Endodermal cell (in vitro differentiated cells): ENCODE data around the gene PPM1M. TPM values are rescaled to one million over a fixed set of nuclear protein-coding genes. Genes with fewer than 3 reads are reported as not detected.

ENCODE experiments used
- DNase-seq: peaks from one replicate; pipeline ENCODE4 v3.0.0-alpha.2; 2017
- H3K27ac ChIP-seq: 2 replicates; pipeline ENCODE4 v1.5.1; 2013; ENCODE audit warnings: mild to moderate bottlenecking, low read depth, low read length, moderate library complexity
- H3K27me3 ChIP-seq: 2 replicates; pipeline ENCODE4 v1.6.1; 2013; ENCODE audit warnings: mild to moderate bottlenecking, low read length, moderate library complexity; ENCODE audit not compliant: insufficient read depth, control insufficient read depth, poor library complexity, severe bottlenecking
- H3K36me3 ChIP-seq: 2 replicates; pipeline ENCODE4 v1.7.0; 2013; ENCODE audit warnings: mild to moderate bottlenecking, low read length, moderate library complexity; ENCODE audit not compliant: control insufficient read depth, insufficient read depth
- H3K4me1 ChIP-seq: one replicate; pipeline ENCODE4 v1.7.0; 2013; ENCODE audit warnings: low read length; ENCODE audit not compliant: control insufficient read depth, insufficient read depth
- H3K4me3 ChIP-seq: 2 replicates; pipeline ENCODE4 v1.5.1; 2013; ENCODE audit warnings: mild to moderate bottlenecking, low read length, moderate library complexity
- H3K9ac ChIP-seq: 2 replicates; pipeline ENCODE4 v1.6.1; 2013; ENCODE audit warnings: mild to moderate bottlenecking, low read length, moderate library complexity; ENCODE audit not compliant: poor library complexity, severe bottlenecking; ENCODE audit errors: extremely low read depth
- H3K9me3 ChIP-seq: 2 replicates; pipeline ENCODE4 v1.6.1; 2013; ENCODE audit warnings: mild to moderate bottlenecking, low read length, moderate library complexity; ENCODE audit not compliant: control insufficient read depth
- H3K27ac Mint-ChIP-seq: 2 replicates; pipeline ENCODE4 v1.8.0; 2020; ENCODE audit warnings: mixed read lengths
- H3K27me3 Mint-ChIP-seq: 2 replicates; pipeline ENCODE4 v1.8.0; 2021; ENCODE audit warnings: mild to moderate bottlenecking, mixed read lengths; ENCODE audit not compliant: insufficient read depth
- H3K36me3 Mint-ChIP-seq: 2 replicates; pipeline ENCODE4 v1.8.0; 2020; ENCODE audit warnings: low read depth, mixed read lengths
- H3K4me1 Mint-ChIP-seq: 2 replicates; pipeline ENCODE4 v1.8.0; 2020; ENCODE audit warnings: mixed read lengths
- H3K4me3 Mint-ChIP-seq: 2 replicates; pipeline ENCODE4 v1.8.0; 2020; ENCODE audit warnings: mild to moderate bottlenecking, moderate library complexity, mixed read lengths
- H3K9me3 Mint-ChIP-seq: 2 replicates; pipeline ENCODE4 v1.8.0; 2020; ENCODE audit warnings: mild to moderate bottlenecking, mixed read lengths
- CTCF ChIP-seq: fragments of 200-600 bp; sonication (generic); conservative IDR thresholded peaks from 2 replicates; pipeline ENCODE4 v1.5.0; 2021; ENCODE audit warnings: antibody characterized with exemption, mild to moderate bottlenecking
- WGBS, 2 experiments: methylation state at CpG; one replicate each; pipeline versions ENCODE4 v1.1.5 to v1.1.7; 2013; ENCODE audit warnings: missing lambda C conversion rate in 2 of 2, mixed read lengths in 1 of 2; ENCODE audit not compliant: insufficient coverage in 1 of 2, insufficient read length in 1 of 2; 5-methylcytosine and 5-hydroxymethylcytosine counted together
- total RNA-seq, 2 donors: library from RNA; stranded (reverse); fragmentation: NEBNext Ultra II Directional in 1 of 2; extraction: Animal tissue kit (Norgen Biotek cat#: 25700) in 1 of 2; gene quantifications; 2 replicates in 1 of 2; 3 replicates in 1 of 2; pipeline ENCODE4 v1.2.1, GENCODE V29; 2021

PPM1M gene
- total RNA-seq, 2 donors from 2014 or later, result 6.7 to 6.8 TPM

- peaks cover 98% of the 10 kb centered on the region for H3K36me3 ChIP-seq
- no peak for DNase-seq
Observed at GRCh38 chr3:52262447-52262846, 16.9 kb downstream of the PPM1M start.

GRCh38 chr3:52265387-52265786 is 19.8 kb downstream of the PPM1M start:
- no peaks in the 10 kb centered on the region for H3K4me1 ChIP-seq
- 94 to 98% methylated on average over 6 of the region's 6 CpGs for WGBS, 2 experiments
- H3K36me3 Mint-ChIP-seq, result peaks cover 74% of the 10 kb centered on the region

More at GRCh38 chr3:52262447-52262846, 16.9 kb downstream of the PPM1M start:
- H3K9me3 ChIP-seq, result no peaks in the 10 kb centered on the region
- Mint-ChIP-seq H3K4me1 (peaks cover 8% of the 10 kb centered on the region), H3K27ac (no peak overlapping the region), H3K9me3 (no peaks in the 10 kb centered on the region), H3K4me3 (no peak overlapping the region), H3K27me3 (no peaks in the 10 kb centered on the region), H3K36me3 (peaks cover 81% of the 10 kb centered on the region)
- H3K9ac ChIP-seq, result no peak overlapping the region
- TF ChIP-seq CTCF, result no peak
- H3K4me1 ChIP-seq, result peaks cover 4% of the 10 kb centered on the region
- no peak overlapping the region for H3K4me3 ChIP-seq
- H3K27me3 ChIP-seq, result no peaks in the 10 kb centered on the region
- no peak overlapping the region for H3K27ac ChIP-seq

GRCh38 chr3:52268036-52268435 is 22.5 kb downstream of the PPM1M start:
- H3K27ac Mint-ChIP-seq, result peak overlapping the region; percentile 65
- H3K36me3 Mint-ChIP-seq, result peaks cover 76% of the 10 kb centered on the region
- H3K9me3 Mint-ChIP-seq, result no peaks in the 10 kb centered on the region
- Histone ChIP-seq H3K27me3 (no peaks in the 10 kb centered on the region), H3K4me3 (no peak overlapping the region), H3K27ac (no peak overlapping the region), H3K9ac (no peak overlapping the region), H3K9me3 (no peaks in the 10 kb centered on the region), H3K36me3 (peaks cover 90% of the 10 kb centered on the region), H3K4me1 (no peaks in the 10 kb centered on the region)
- no peaks in the 10 kb centered on the region for H3K4me1 Mint-ChIP-seq
- no peak for TF ChIP-seq CTCF
- DNase-seq, result no peak
- H3K27me3 Mint-ChIP-seq, result no peaks in the 10 kb centered on the region
- 98 to 100% methylated on average over 1 to 7 of the region's 7 CpGs for WGBS, 2 experiments
- no peak overlapping the region for H3K4me3 Mint-ChIP-seq

More at GRCh38 chr3:52265387-52265786, 19.8 kb downstream of the PPM1M start:
- Mint-ChIP-seq H3K9me3 (no peaks in the 10 kb centered on the region), H3K4me1 (no peaks in the 10 kb centered on the region), H3K4me3 (no peak overlapping the region), H3K27me3 (no peaks in the 10 kb centered on the region), H3K27ac (no peak overlapping the region)
- TF ChIP-seq CTCF, result peak; percentile 22
- no peaks in the 10 kb centered on the region for H3K27me3 ChIP-seq
- no peak overlapping the region for H3K9ac ChIP-seq
- no peaks in the 10 kb centered on the region for H3K9me3 ChIP-seq
- no peak overlapping the region for H3K27ac ChIP-seq
- no peak overlapping the region for H3K4me3 ChIP-seq
- DNase-seq, result peak; percentile 66
- peaks cover 99% of the 10 kb centered on the region for H3K36me3 ChIP-seq
